Effector memory CD8-positive, alpha-beta T cell (primary cell): Measurements from ENCODE around the gene KLF11.
A peak's percentile ranks its signal among the peaks of the same experiment; 100 is the strongest.

Experiments used
- ATAC-seq: fragments of 150-1000 bp; cut with Tn5 transposase; replicated peaks from 2 replicates; pipeline ENCODE4 v1.10.0; 2021; ENCODE audit warnings: mild to moderate bottlenecking, moderate library complexity
- DNase-seq, 3 experiments: peaks; one replicate each; pipeline ENCODE4 v3.0.0; 2021
- H3K27ac Mint-ChIP-seq, 2 donors: one replicate each; pipeline ENCODE4 v1.8.0; 2022; ENCODE audit warnings: mild to moderate bottlenecking in 2 of 2, mixed read lengths in 2 of 2, moderate library complexity in 2 of 2
- H3K27me3 Mint-ChIP-seq, 2 donors: one replicate each; pipeline ENCODE4 v1.8.0; 2022; ENCODE audit warnings: mixed read lengths in 2 of 2
- H3K36me3 Mint-ChIP-seq: one replicate; pipeline ENCODE4 v1.8.0; 2022; ENCODE audit warnings: mild to moderate bottlenecking, moderate library complexity, mixed read lengths; ENCODE audit not compliant: insufficient read depth
- H3K4me1 Mint-ChIP-seq, 2 donors: one replicate each; pipeline ENCODE4 v1.8.0; 2022; ENCODE audit warnings: low read depth in 2 of 2, mixed read lengths in 2 of 2
- H3K4me3 Mint-ChIP-seq, 2 donors: one replicate each; pipeline ENCODE4 v1.8.0; 2022; ENCODE audit warnings: mild to moderate bottlenecking in 2 of 2, mixed read lengths in 2 of 2, moderate library complexity in 2 of 2
- H3K9me3 Mint-ChIP-seq, 2 donors: one replicate each; pipeline ENCODE4 v1.8.0; 2022; ENCODE audit warnings: mixed read lengths in 2 of 2
- total RNA-seq, 9 experiments: gene quantifications; one replicate each; lab custom pipeline; 2026; lab: John Stamatoyannopoulos, UW

Gene KLF11
- 9.1 to 34.3 (median 13.5) reads per million in 9 experiments for total RNA-seq

DNA sequence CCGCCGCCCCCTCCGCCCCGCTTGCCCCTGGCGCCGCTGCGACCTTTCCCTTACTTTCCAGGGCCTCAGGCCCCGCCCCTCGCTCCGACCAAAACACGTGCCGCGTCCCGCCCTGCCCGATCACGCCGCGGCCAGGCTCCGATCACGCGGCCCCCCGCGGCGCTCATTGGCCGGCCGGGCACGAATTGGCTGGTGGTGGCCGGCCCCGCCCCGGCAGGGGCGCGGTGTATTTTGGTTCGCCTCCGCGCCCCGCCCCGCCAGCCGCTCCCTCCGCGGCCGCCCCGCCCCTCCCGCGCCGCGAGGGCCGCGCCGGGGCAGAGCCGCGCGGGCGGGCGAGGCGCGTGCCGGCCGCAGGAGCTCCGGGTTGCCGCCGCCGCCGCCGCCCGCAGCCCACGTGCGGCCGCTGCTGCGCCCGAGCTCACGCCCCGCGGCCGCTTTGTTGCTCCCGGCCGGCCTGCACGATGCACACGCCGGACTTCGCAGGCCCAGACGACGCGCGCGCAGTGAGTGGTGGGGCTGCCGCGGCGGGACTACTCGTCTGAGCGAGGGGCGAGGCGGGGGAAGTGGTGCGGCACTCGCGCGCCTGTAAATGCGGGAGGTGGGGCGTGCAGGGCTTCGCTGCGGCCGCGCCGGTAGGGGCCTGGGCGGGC lies at the start of gene KLF11:
Gene KLF11, plus strand, starts transcription at position 295 of the 650 bp plus-strand sequence. Its CDS starts 167 bp downstream, at position 462.
- peak; percentile 63 for ATAC-seq
- peak; percentile 68 to 81 (median 80) for DNase-seq
- Mint-ChIP-seq H3K27me3 (no peaks in the 10 kb centered on the region), H3K36me3 (peaks cover 36% of the 10 kb centered on the region), H3K4me3 (peak within 1 kb of the TSS; percentile 86 to 94), H3K4me1 (peaks cover 12 to 18% of the 10 kb centered on the region in 2 donors), H3K9me3 (no peaks in the 10 kb centered on the region), H3K27ac (peak within 1 kb of the TSS; percentile 93 to 94)

DNA sequence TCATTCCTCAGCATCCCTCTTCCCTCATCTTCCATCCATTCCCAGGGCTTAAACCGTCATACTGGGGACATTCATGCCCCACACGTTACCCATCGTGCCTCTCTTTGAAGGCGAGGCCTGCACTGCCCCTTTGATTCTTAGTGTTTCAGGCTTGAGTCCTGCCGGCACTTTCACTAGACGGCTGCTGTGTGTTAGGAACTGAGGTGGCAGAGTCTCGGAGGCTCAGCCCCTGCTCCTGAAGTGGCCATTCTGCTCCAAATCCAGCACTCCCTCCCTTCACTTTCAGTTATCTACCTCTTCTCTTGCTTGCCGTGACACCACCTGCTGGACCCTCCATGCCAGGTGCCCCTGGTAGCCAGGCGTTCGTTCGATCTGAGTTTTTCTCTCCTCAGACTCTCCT lies 48.9 kb upstream of the KLF11 start:
- Mint-ChIP-seq H3K4me3 (no peak overlapping the region), H3K9me3 (no peaks in the 10 kb centered on the region), H3K4me1 (peaks cover 0 to 3% of the 10 kb centered on the region in 2 donors), H3K27ac (no peak overlapping the region), H3K36me3 (no peaks in the 10 kb centered on the region), H3K27me3 (peaks cover 7 to 14% of the 10 kb centered on the region in 2 donors)
- DNase-seq, result no peak
- no peak for ATAC-seq

DNA sequence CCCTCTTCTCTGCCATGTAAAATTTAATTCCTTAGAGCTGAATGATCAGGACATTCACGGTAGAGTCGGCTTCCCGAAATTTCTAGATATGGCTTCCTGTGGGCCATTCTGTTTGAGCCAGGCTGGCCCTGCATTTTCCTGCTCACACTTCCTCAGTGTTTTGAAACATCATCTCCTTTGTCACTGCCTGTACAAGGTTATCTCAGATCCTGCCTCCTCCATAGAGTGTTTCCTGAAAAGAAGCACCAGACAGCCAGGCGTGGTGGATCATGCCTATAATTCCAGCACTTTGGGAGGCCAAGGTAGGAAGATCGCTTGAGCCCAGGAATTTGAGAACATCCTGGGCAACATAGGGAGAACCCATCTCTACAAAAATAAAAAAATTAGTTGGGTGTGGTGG lies 48.3 kb upstream of the KLF11 start:
- no peak for ATAC-seq
- H3K27ac Mint-ChIP-seq, result no peak overlapping the region
- no peaks in the 10 kb centered on the region for H3K9me3 Mint-ChIP-seq

DNA sequence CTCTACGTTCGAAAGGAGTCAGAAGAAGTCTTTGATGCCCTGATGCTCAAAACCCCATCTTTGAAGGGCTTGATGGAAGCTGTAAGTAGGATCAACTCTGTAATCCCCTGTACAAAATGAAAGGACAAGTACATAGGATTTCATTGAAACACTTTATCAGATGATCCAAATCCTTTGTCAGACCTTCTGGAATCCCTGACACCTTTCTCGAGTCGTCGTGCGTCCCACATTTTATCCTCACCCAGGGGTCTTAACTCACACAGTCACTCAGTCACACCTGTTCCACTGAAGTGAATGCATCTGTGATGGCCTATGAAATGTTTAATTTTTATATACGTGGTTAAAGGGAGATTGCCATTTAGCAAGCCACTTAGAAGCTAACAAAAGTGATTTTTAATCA lies 47.0 kb upstream of the KLF11 start:
- H3K27me3 Mint-ChIP-seq, result peaks cover 7 to 14% of the 10 kb centered on the region in 2 donors
- ATAC-seq (no peak), DNase-seq (no peak)
- no peaks in the 10 kb centered on the region for H3K9me3 Mint-ChIP-seq
- H3K4me3 Mint-ChIP-seq, result no peak overlapping the region
- H3K27ac Mint-ChIP-seq, result no peak overlapping the region
- H3K36me3 Mint-ChIP-seq, result no peaks in the 10 kb centered on the region
- peaks cover 0 to 3% of the 10 kb centered on the region in 2 donors for H3K4me1 Mint-ChIP-seq

More for the DNA sequence above, 48.3 kb upstream of the KLF11 start:
- H3K4me1 Mint-ChIP-seq, result peaks cover 0 to 3% of the 10 kb centered on the region in 2 donors
- H3K27me3 Mint-ChIP-seq, result peaks cover 7 to 14% of the 10 kb centered on the region in 2 donors
- DNase-seq, result no peak
- no peak overlapping the region for H3K4me3 Mint-ChIP-seq
- no peaks in the 10 kb centered on the region for H3K36me3 Mint-ChIP-seq

- ATAC-seq (no peak), DNase-seq (no peak)
- Mint-ChIP-seq H3K27me3 (peaks cover 7 to 14% of the 10 kb centered on the region in 2 donors), H3K4me1 (no peaks in the 10 kb centered on the region), H3K4me3 (no peak overlapping the region), H3K36me3 (no peaks in the 10 kb centered on the region), H3K9me3 (no peaks in the 10 kb centered on the region), H3K27ac (no peak overlapping the region)
These were observed 45.4 kb upstream of the KLF11 start for GRCh38 chr2:9997936-9998335.

- Mint-ChIP-seq H3K27ac (no peak overlapping the region), H3K27me3 (peaks cover 7 to 19% of the 10 kb centered on the region in 2 donors), H3K36me3 (no peaks in the 10 kb centered on the region), H3K4me1 (no peaks in the 10 kb centered on the region), H3K9me3 (no peaks in the 10 kb centered on the region), H3K4me3 (no peak overlapping the region)
- DNase-seq, result no peak
- no peak for ATAC-seq
These were observed 44.3 kb upstream of the KLF11 start for GRCh38 chr2:9998916-9999654.

DNA sequence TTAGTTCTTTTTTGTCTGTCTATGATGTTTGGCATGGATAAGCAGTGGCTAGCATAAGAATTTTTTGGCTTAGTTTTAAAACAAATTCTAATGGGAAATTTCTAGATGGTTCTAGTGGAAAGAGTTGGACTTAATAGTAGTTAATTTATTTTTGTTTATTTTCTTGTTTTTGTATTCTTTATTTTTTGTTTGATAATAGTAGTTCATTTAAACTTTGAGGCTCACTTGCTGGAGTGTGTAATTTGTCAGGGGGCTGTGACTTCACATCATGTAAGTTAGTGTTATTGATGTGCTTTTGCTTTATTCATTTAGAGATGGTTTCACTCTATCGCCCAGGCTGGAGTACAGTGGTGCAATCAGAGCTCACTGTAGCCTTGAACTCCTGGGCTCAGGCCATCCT lies 43.7 kb upstream of the KLF11 start:
- H3K27ac Mint-ChIP-seq, result no peak overlapping the region
- no peak for DNase-seq
- H3K9me3 Mint-ChIP-seq, result no peaks in the 10 kb centered on the region
- no peak overlapping the region for H3K4me3 Mint-ChIP-seq
- no peaks in the 10 kb centered on the region for H3K36me3 Mint-ChIP-seq
- no peak for ATAC-seq
- no peaks in the 10 kb centered on the region for H3K4me1 Mint-ChIP-seq
- peaks cover 5 to 23% of the 10 kb centered on the region in 2 donors for H3K27me3 Mint-ChIP-seq

- ATAC-seq, result no peak
- Mint-ChIP-seq H3K36me3 (no peaks in the 10 kb centered on the region), H3K27ac (no peak overlapping the region), H3K9me3 (no peaks in the 10 kb centered on the region), H3K4me1 (no peaks in the 10 kb centered on the region), H3K27me3 (peaks cover 0 to 25% of the 10 kb centered on the region in 2 donors), H3K4me3 (no peak overlapping the region)
- no peak for DNase-seq
These were observed 42.8 kb upstream of the KLF11 start for GRCh38 chr2:10000541-10000940.

GRCh38 chr2:10001586-10001985 lies 41.8 kb upstream of the KLF11 start:
- ATAC-seq (no peak), DNase-seq (no peak)
- H3K4me3 Mint-ChIP-seq, result no peak overlapping the region

DNA sequence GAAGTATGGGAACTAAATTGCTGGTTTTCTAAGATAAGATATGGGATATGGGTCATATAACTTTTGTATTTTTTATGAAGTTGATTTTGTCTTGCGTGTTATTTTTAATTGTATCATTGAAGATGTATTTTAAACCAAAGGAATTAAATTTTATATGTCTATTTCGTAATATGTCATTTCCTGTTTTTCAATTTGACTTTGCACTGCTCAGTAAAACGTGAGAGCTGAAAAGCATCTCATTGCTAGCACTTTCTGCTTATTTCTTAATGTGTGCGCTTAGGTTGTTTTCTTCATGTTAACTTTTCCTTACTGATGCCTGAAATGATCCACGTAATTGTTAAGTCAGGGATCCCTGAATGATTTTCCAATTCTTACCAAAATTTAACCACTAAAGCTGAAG lies 41.2 kb upstream of the KLF11 start:
- no peak overlapping the region for H3K27ac Mint-ChIP-seq
- ATAC-seq (no peak), DNase-seq (no peak)
- H3K36me3 Mint-ChIP-seq, result no peaks in the 10 kb centered on the region
- no peaks in the 10 kb centered on the region for H3K4me1 Mint-ChIP-seq
- peaks cover 5 to 29% of the 10 kb centered on the region in 2 donors for H3K27me3 Mint-ChIP-seq
- H3K4me3 Mint-ChIP-seq, result no peak overlapping the region
- H3K9me3 Mint-ChIP-seq, result no peaks in the 10 kb centered on the region

More at GRCh38 chr2:10001586-10001985, 41.8 kb upstream of the KLF11 start:
- Mint-ChIP-seq H3K36me3 (no peaks in the 10 kb centered on the region), H3K27ac (no peak overlapping the region), H3K9me3 (no peaks in the 10 kb centered on the region), H3K27me3 (peaks cover 0 to 24% of the 10 kb centered on the region in 2 donors), H3K4me1 (no peaks in the 10 kb centered on the region)

- H3K9me3 Mint-ChIP-seq, result no peaks in the 10 kb centered on the region
- no peak overlapping the region for H3K27ac Mint-ChIP-seq
- no peak overlapping the region for H3K4me3 Mint-ChIP-seq
- H3K27me3 Mint-ChIP-seq, result peaks cover 10 to 35% of the 10 kb centered on the region in 2 donors
- H3K4me1 Mint-ChIP-seq, result no peaks in the 10 kb centered on the region
- no peak for ATAC-seq
- H3K36me3 Mint-ChIP-seq, result no peaks in the 10 kb centered on the region
- no peak for DNase-seq
These were observed 40.7 kb upstream of the KLF11 start for GRCh38 chr2:10002681-10003080.

DNA sequence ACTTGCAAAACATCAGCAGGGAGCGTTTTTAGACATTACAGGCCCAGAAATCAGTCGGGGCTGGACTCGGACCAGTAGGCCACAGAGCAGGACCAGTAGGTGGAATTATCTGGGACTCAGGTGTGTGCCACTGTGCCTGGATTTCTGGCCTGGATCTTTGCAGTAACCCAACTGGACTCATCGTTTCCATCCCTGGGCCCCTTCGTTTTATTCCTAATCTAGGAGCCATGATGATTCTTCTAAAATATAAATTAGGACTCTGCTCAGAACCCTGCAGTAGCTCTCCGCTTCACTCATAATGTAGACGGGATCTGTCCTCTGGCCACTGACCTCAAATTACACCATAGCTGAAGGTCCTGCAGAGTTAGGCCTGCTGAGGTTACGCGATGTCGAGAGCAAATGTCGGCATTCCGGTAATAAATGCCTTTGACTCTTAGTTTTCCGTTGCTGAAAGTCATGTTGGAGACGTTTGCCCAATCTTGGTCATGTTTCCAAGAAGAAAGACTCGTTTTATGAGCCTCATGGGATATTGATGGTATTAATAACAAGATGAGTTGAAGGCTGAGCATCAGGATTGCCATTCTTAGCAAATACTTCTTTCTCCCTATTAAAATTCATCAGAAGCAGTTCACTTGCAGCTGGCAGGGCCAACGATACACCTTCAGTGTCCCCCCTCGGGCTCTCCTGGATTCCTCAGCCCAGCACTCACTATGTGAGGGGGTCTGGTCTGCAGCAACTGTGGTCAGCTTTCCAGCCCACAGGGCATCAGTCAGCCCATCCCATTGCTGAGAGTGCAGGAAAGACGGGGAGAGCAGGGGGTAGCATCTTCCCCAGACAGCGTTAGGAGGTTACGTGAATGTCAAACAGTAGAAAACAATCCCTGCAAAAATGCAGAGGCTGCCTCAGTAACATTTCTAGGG lies 39.9 kb upstream of the KLF11 start:
- Mint-ChIP-seq H3K9me3 (no peaks in the 10 kb centered on the region), H3K27ac (no peak overlapping the region), H3K4me3 (no peak overlapping the region), H3K36me3 (no peaks in the 10 kb centered on the region), H3K27me3 (peaks cover 15 to 43% of the 10 kb centered on the region in 2 donors), H3K4me1 (no peaks in the 10 kb centered on the region)
- ATAC-seq (no peak), DNase-seq (no peak)

DNA sequence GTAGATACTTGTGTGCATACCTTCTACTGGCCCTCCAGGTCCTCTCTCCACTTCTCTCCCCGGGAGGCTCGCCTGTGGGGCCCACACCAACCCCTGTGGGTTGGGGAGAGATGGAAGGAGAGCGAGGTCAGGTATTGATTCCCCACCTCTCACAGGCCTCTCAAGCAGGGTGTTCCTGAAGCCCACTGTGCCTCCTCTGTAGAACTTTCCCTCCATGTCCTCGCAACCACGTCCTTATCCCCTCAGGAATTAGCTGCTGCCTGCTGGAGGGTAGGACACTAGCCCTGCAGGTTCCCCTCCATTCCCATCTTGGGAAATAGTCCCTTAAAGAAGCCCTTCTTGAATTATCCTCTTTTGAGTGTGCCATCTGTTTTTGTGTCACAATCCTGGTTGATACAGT lies 38.9 kb upstream of the KLF11 start:
- Mint-ChIP-seq H3K4me1 (no peaks in the 10 kb centered on the region), H3K9me3 (no peaks in the 10 kb centered on the region), H3K27me3 (peaks cover 19 to 52% of the 10 kb centered on the region in 2 donors), H3K36me3 (no peaks in the 10 kb centered on the region), H3K4me3 (no peak overlapping the region), H3K27ac (no peak overlapping the region)
- ATAC-seq (no peak), DNase-seq (no peak)
